ENCODE data around the gene CARHSP1. TPM values are rescaled to one million over a fixed set of nuclear protein-coding genes. Genes with fewer than 3 reads are reported as not detected.

The CARHSP1 gene
- total and polyA plus RNA-seq, 9 of the 15 experiments (the other 6 are each of a cell fraction or from before 2014, with no cell fraction given): 5.8 to 114 (median 41.1) TPM

DNA sequence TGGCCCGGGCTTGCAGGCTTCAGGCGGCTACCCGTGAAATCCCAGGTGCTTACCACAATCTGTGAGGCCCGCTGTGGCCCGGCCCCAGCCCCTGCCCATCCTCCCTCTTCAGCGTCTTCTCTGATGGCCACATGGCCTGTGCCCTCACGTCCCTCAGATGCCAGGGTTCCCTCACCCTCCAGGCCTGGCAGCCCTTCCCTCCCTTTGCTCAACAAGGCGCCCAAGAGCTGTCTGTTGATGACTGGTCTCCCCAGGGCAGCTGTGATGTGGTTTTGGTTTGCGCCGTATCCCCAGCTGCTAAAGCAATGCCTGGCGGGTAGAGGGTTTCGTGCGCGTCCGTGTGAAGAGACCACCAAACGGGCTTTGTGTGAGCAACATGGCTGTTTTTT, 36.1 kb downstream of the CARHSP1 start:
- no peak for ATAC-seq
- Histone ChIP-seq H3K27ac (ENCODE audit: extremely low read depth, low read depth, low read length) (no peak overlapping the region), H3K4me1 (replicated peaks in 1 of 2; ENCODE audit: control insufficient read depth in 2 of 2, insufficient read depth in 2 of 2, low read length in 2 of 2) (peaks cover 0 to 4% of the 10 kb centered on the region in 2 experiments; a peak in 2 of 5 replicates), H4K20me1 (replicated peaks; ENCODE audit: control insufficient read depth, insufficient read depth, low read length) (no peaks in the 10 kb centered on the region), H3K9ac (ENCODE audit: insufficient read depth in 1 of 2, low read depth in 2 of 2, low read length in 2 of 2) (no peak overlapping the region; a peak in 1 of 4 replicates), H3K79me2 (ENCODE audit: control insufficient read depth, insufficient read depth, low read length) (no peaks in the 10 kb centered on the region), H2AFZ (ENCODE audit: low read depth, low read length) (no peak overlapping the region), H3K27me3 (ENCODE audit: control insufficient read depth in 2 of 2, insufficient read depth in 2 of 2, low read length in 2 of 2) (no peaks in the 10 kb centered on the region), H3K4me3 (no peak overlapping the region), H3K9me3 (replicated peaks; ENCODE audit: control insufficient read depth, insufficient read depth, low read depth, low read length) (no peaks in the 10 kb centered on the region), H3K4me2 (ENCODE audit: insufficient read depth, low read length) (no peak overlapping the region), H3K9me1 (ENCODE audit: control insufficient read depth, insufficient read depth, low read length) (no peaks in the 10 kb centered on the region), H3K36me3 (ENCODE audit: control insufficient read depth, insufficient read depth, low read length) (peaks cover 45% of the 10 kb centered on the region; the same call in 2 of the 3 replicates)
- BruUV-seq (replicated peaks): no TSS peak
- TF ChIP-seq TFAM (CRISPR knock-in tag; conservative IDR thresholded peaks at IDR 0.05) (no peak), POLR2G (IDR thresholded peaks at IDR 0.05; ENCODE audit: low read depth, low read length) (peak; percentile 46)
- no peak for FAIRE-seq
- WGBS (ENCODE audit: insufficient coverage, low coverage, missing lambda C conversion rate): 85% methylated on average over 15 of the region's 16 CpGs
- CTCF ChIA-PET (ENCODE audit: low intra/inter-chr PET ratio): no interaction called here
- no peak for DNase-seq (ENCODE audit: extremely low read depth in 1 of 4, low spot score in 3 of 4)
- POLR2A ChIA-PET: no interaction called here
- in situ Hi-C loops (cut with MboI): no loop called here
- intact Hi-C loops (cut with micrococcal nuclease): no loop called here

DNA sequence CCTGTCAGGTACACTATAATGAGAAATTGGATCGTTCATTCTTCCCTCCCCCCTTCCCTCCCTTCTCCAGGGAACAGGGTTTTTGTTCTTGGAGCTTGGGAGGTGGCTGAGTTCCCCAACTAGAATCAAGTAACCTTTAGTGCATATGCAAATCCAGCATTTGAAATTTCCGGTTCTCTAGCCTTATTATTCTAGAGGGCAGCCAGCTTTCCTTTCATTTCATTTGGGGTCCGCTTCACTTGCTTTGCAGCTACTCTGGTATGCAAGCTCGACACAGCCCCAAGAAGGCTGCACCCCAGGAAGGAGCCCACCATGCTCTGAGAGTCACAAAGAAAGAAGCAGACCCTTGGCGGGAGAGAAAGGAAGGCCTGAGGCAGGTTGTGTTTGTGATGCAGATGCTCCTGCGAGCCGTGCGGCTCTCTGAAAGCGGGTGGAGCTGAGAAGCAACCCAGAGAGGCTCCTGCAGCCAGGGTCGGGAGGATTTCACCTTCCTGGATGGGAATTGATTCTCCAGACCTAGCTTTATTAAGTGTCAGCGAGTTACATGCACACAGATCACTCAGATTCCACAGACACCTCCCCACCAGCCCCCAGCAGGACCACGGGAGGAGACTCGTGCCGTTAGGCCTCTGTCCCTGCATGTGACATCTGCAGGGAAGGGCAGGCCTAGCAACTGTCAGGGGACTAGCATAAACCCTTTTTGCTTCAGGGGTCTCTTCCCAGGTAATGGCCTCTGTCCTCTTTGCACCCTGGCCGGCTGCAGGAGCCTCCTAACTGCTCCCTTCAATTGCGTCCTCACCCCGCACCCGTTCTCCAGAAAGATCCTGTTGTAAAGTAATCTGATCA, 36.7 kb downstream of the CARHSP1 start:
- no peaks in the 10 kb centered on the region for H3K79me2 ChIP-seq (ENCODE audit: control insufficient read depth, insufficient read depth, low read length)
- H3K27ac ChIP-seq (ENCODE audit: extremely low read depth, low read depth, low read length): no peak overlapping the region
- intact Hi-C loops (cut with micrococcal nuclease) (no loop called here), in situ Hi-C loops (cut with MboI) (no loop called here)
- no peak overlapping the region for H3K4me3 ChIP-seq
- DNase-seq (ENCODE audit: extremely low read depth in 1 of 4, low spot score in 3 of 4) (no peak), FAIRE-seq (no peak), ATAC-seq (no peak)
- H2AFZ ChIP-seq (ENCODE audit: low read depth, low read length): no peak overlapping the region
- H3K27me3 ChIP-seq (ENCODE audit: control insufficient read depth in 2 of 2, insufficient read depth in 2 of 2, low read length in 2 of 2): no peaks in the 10 kb centered on the region
- POLR2A ChIA-PET: interaction anchor here (0.6 kb wide), 1 partner anchor 28 kb away, joined by 3 read pairs; no protein-coding TSS in a partner anchor
- BruUV-seq (replicated peaks): no TSS peak
- peaks cover 45% of the 10 kb centered on the region; the same call in 2 of the 3 replicates for H3K36me3 ChIP-seq (ENCODE audit: control insufficient read depth, insufficient read depth, low read length)
- H3K9me3 ChIP-seq (replicated peaks; ENCODE audit: control insufficient read depth, insufficient read depth, low read depth, low read length): no peaks in the 10 kb centered on the region
- no peak overlapping the region; a peak in 1 of 4 replicates for H3K9ac ChIP-seq (ENCODE audit: insufficient read depth in 1 of 2, low read depth in 2 of 2, low read length in 2 of 2)
- H3K4me1 ChIP-seq (replicated peaks in 1 of 2; ENCODE audit: control insufficient read depth in 2 of 2, insufficient read depth in 2 of 2, low read length in 2 of 2): peaks cover 0 to 4% of the 10 kb centered on the region in 2 experiments; a peak in 2 of 5 replicates
- H3K4me2 ChIP-seq (ENCODE audit: insufficient read depth, low read length): no peak overlapping the region
- WGBS (ENCODE audit: insufficient coverage, low coverage, missing lambda C conversion rate): 88% methylated on average over 15 of the region's 18 CpGs
- H3K9me1 ChIP-seq (ENCODE audit: control insufficient read depth, insufficient read depth, low read length): no peaks in the 10 kb centered on the region
- CTCF ChIA-PET (ENCODE audit: low intra/inter-chr PET ratio): no interaction called here
- no peaks in the 10 kb centered on the region for H4K20me1 ChIP-seq (replicated peaks; ENCODE audit: control insufficient read depth, insufficient read depth, low read length)
- no peak for TF ChIP-seq MTF1 (CRISPR knock-in tag; IDR thresholded peaks at IDR 0.05; ENCODE audit: borderline replicate concordance)
- TF ChIP-seq, protein P1, sequence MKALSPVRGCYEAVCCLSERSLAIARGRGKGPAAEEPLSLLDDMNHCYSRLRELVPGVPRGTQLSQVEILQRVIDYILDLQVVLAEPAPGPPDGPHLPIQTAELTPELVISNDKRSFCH (CRISPR knock-in tag; IDR thresholded peaks at IDR 0.05): no peak
- TF ChIP-seq, protein P1 (tag; IDR thresholded peaks at IDR 0.05): no peak

All from K562 (cell line).